HepG2 (cell line): ENCODE measurements around the gene KCNK2. TPM values are rescaled to one million over a fixed set of nuclear protein-coding genes. Genes with fewer than 3 reads are reported as not detected.

Experiments
- ATAC-seq: fragments of 200-7000 bp; cut with Tn5 transposase; 3 replicates; pipeline ENCODE4 v1.9.1; 2020; ENCODE audit warnings: mild to moderate bottlenecking, moderate library complexity
- BruUV-seq: library from RNA; stranded (reverse); fragments of 400-500 nt; replicated peaks from 2 replicates; lab custom pipeline; 2021; lab: Mats Ljungman, UMichigan
- CTCF ChIA-PET: fragments of 300-600 bp; formaldehyde crosslinking; extraction: SDS; loops from one replicate; lab custom pipeline; 2021; ENCODE audit warnings: low total read pairs, inconsistent platforms, low intra/inter-chr PET ratio; lab: Yijun Ruan, JAX
- POLR2A ChIA-PET: fragments of 350-600 bp; sonication (Branson Sonifier 250); formaldehyde crosslinking; loops from one replicate; lab custom pipeline; 2020; ENCODE audit warnings: antibody characterized with exemption, inconsistent platforms; lab: Yijun Ruan, JAX
- DNase-seq: peaks from one replicate; pipeline ENCODE4 v3.0.0-alpha.2; 2015; ENCODE audit warnings: low spot score
- FAIRE-seq: peaks from 3 replicates; lab custom pipeline; 2011; peaks lifted over from hg19 to GRCh38; lab: Jason Lieb, UNC
- H2AFZ ChIP-seq: one replicate; pipeline ENCODE4 v1.6.1; 2011; ENCODE audit warnings: low read length, inconsistent platforms
- H3K27ac ChIP-seq: fragments of 300-600 bp; 3 replicates; pipeline ENCODE4 v1.8.0; 2011; ENCODE audit warnings: mixed run types, mild to moderate bottlenecking, mixed read lengths, low read length, inconsistent platforms; ENCODE audit not compliant: insufficient read depth; ENCODE audit errors: extremely low read length
- H3K27me3 ChIP-seq, 2 experiments: fragments of 200-600 bp in 1 of 2; 2 replicates in 1 of 2; 3 replicates in 1 of 2; pipeline versions ENCODE4 v1.6.0 to v1.8.0; 2011; ENCODE audit warnings: low read length in 2 of 2, mild to moderate bottlenecking in 2 of 2, moderate library complexity in 2 of 2, inconsistent platforms in 1 of 2; ENCODE audit not compliant: insufficient read depth in 2 of 2, control insufficient read depth in 1 of 2
- H3K36me3 ChIP-seq, 2 experiments: fragments of 200-600 bp in 1 of 2; replicated peaks in 1 of 2; 2 replicates in 1 of 2; 3 replicates in 1 of 2; pipeline versions ENCODE4 v1.5.1 to v1.8.0; 2011; ENCODE audit warnings: low read length in 2 of 2, inconsistent platforms in 1 of 2; ENCODE audit not compliant: insufficient read depth in 2 of 2, control insufficient read depth in 1 of 2
- H3K4me1 ChIP-seq: 2 replicates; pipeline ENCODE4 v1.5.1; 2012; ENCODE audit warnings: low read length, inconsistent platforms; ENCODE audit not compliant: insufficient read depth
- H3K4me2 ChIP-seq: 2 replicates; pipeline ENCODE4 v1.6.0; 2011; ENCODE audit warnings: low read depth, low read length, inconsistent platforms
- H3K4me3 ChIP-seq, 3 experiments: fragments of 200-600 bp in 1 of 3; sonication (generic), shearing (Covaris generic) in 1 of 3; replicated peaks in 1 of 3; 2 replicates each; pipeline ENCODE4 v1.5.1; 2011 to 2016; ENCODE audit warnings: low read length in 3 of 3, inconsistent platforms in 2 of 3, low read depth in 2 of 3, mild to moderate bottlenecking in 2 of 3, control low read depth in 1 of 3, mixed read lengths in 1 of 3; ENCODE audit not compliant: insufficient read depth in 1 of 3
- H3K79me2 ChIP-seq: one replicate; pipeline ENCODE4 v1.6.1; 2011; ENCODE audit warnings: low read length, inconsistent platforms; ENCODE audit not compliant: insufficient read depth
- H3K9ac ChIP-seq: 2 replicates; pipeline ENCODE4 v1.6.0; 2011; ENCODE audit warnings: mild to moderate bottlenecking, low read depth, low read length, inconsistent platforms; ENCODE audit not compliant: insufficient read depth
- H3K9me3 ChIP-seq: 2 replicates; pipeline ENCODE4 v1.5.1; 2012; ENCODE audit warnings: mild to moderate bottlenecking, low read length
- H4K20me1 ChIP-seq: 2 replicates; pipeline ENCODE4 v1.6.0; 2011; ENCODE audit warnings: inconsistent platforms, mild to moderate bottlenecking, low read length, moderate library complexity; ENCODE audit not compliant: insufficient read depth
- AGO1 ChIP-seq: fragments of 200-400 bp; formaldehyde crosslinking; IDR thresholded peaks from 2 replicates; pipeline ENCODE4 v1.6.1; 2017; ENCODE audit warnings: mild to moderate bottlenecking, low read depth, low read length, moderate library complexity; ENCODE audit not compliant: poor library complexity, severe bottlenecking
- MAFF ChIP-seq: IDR thresholded peaks from 2 replicates; pipeline ENCODE4 v1.6.1; 2011; ENCODE audit warnings: low read depth, low read length, improper control_type of control experiment
- MAFK ChIP-seq, 2 experiments: IDR thresholded peaks in 1 of 2; conservative IDR thresholded peaks in 1 of 2; 2 replicates each; pipeline ENCODE4 v1.6.1; 2011; ENCODE audit warnings: improper control_type of control experiment in 2 of 2, low read length in 2 of 2
- RARA ChIP-seq: IDR thresholded peaks from 2 replicates; pipeline ENCODE4 v1.6.1; 2016; ENCODE audit warnings: missing genetic modification reagents, missing compliant biosample characterization
- WGBS: methylation state at CpG from one replicate; pipeline ENCODE4 v1.1.6; 2017; ENCODE audit warnings: low lambda C conversion rate; 5-methylcytosine and 5-hydroxymethylcytosine counted together
- in situ Hi-C: cut with HindIII; loops from 2 replicates; pipeline ENCODE4 v1.10.0; 2017; ENCODE audit warnings: low pct_unique_long_range_greater_than_20kb; ENCODE audit not compliant: extremely low pct_ligation_motif_present
- intact Hi-C: fragments of 100-400 bp; cut with micrococcal nuclease; formaldehyde crosslinking; loops from one replicate; pipeline ENCODE4 v1.10.0; 2022; ENCODE audit not compliant: unreplicated experiment
- polyA plus RNA-seq, 8 experiments: library from polyadenylated mRNA; depleted of rRNA in 3 of 8; stranded (reverse) in 7 of 8; unstranded in 1 of 8; fragments of >200 nt; fragmentation: Illumina TruSeq in 4 of 8; extraction: Trizol in 4 of 8; gene quantifications; 2 replicates each; pipeline versions ENCODE4 v1.2.1 to v1.2.3, GENCODE V29; 2011 to 2016; ENCODE audit warnings: low read depth in 4 of 8, missing spikeins in 1 of 8, mixed read lengths in 1 of 8; ENCODE audit not compliant: insufficient read depth in 1 of 8
- total RNA-seq, 5 experiments: library from RNA; depleted of rRNA; stranded (reverse); fragments of >200 nt; fragmentation: Illumina TruSeq; extraction: Trizol; gene quantifications; 2 replicates each; pipeline ENCODE4 v1.2.3, GENCODE V29; 2016; ENCODE audit warnings: low read depth in 1 of 5
- TF ChIP-seq, protein P1 (sequence below): IDR thresholded peaks from 2 replicates; pipeline ENCODE4 v1.6.1; 2016; ENCODE audit warnings: missing biosample characterization, missing genetic modification reagents, low read depth

The KCNK2 gene
- total and polyA plus RNA-seq, 2 of the 13 experiments (the other 11 are each of a cell fraction or from before 2014, with no cell fraction given) = not detected

DNA sequence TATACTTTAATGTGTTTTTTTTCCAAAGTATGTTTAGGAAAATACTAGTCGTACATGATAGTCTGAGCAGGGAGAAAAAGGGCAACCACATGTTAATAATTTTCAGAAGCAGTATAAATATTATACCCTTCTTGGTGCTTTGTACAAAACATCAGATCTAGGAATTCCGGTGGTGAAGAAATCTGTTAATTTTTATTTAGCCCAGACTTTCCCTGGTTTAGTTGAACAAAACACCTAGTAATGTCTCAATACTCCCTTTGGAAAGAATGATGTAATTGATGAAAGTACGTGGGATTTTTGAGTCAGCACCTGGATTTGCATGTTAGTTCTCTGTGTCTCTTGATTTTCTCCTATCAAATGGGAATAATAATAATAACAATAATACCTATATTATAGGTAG lies 38.4 kb upstream of the KCNK2 start:
- Histone ChIP-seq H3K4me3 (no peak overlapping the region), H3K79me2 (no peaks in the 10 kb centered on the region), H4K20me1 (no peaks in the 10 kb centered on the region), H2AFZ (no peak overlapping the region), H3K36me3 (no peaks in the 10 kb centered on the region), H3K9me3 (no peaks in the 10 kb centered on the region), H3K27me3 (no peaks in the 10 kb centered on the region), H3K27ac (no peak overlapping the region), H3K4me2 (no peak overlapping the region), H3K4me1 (no peaks in the 10 kb centered on the region), H3K9ac (no peak overlapping the region)
- 16% methylated on average over 3 of the region's 3 CpGs for WGBS
- no peak for TF ChIP-seq AGO1
- TF ChIP-seq RARA (CRISPR knock-in tag) = no peak
- ChIA-PET CTCF (no interaction called here), POLR2A (no interaction called here)
- FAIRE-seq (no peak), DNase-seq (no peak), ATAC-seq (no peak)
- intact Hi-C loops = no loop called here
- in situ Hi-C loops = no loop called here
- no TSS peak for BruUV-seq

DNA sequence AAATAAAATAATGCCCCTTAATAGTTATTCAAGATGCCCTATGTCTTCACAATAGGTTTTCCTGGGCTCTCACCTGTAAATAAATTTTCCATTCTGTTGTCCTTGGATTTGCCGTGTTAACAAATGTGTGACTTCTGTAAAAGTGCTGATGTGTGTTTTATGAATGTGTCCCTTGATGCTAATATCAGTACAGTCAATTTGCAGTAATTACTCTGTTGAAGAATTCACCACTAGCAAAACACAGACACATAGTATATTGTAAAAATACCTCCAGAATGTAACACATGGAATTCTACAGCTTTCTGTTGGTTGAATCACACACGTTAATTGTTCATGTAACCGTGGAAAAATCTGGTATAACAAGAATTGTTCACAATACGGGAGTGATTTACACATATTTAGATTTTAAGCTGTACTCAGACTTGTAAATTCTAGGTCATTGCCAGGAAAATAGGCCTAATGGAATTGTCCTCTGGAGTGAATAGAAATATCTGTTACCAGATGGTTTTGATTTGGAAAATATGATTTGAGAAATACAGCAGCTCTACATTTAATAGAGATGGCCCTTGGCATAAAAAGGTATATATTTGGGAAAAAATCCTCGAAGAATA lies 36.7 kb upstream of the KCNK2 start:
- H3K27me3 ChIP-seq = no peaks in the 10 kb centered on the region
- no peaks in the 10 kb centered on the region for H4K20me1 ChIP-seq
- no peaks in the 10 kb centered on the region for H3K4me1 ChIP-seq
- no peak overlapping the region for H3K4me3 ChIP-seq
- no peaks in the 10 kb centered on the region for H3K36me3 ChIP-seq
- ChIA-PET POLR2A (no interaction called here), CTCF (no interaction called here)
- ATAC-seq = no peak
- in situ Hi-C loops (no loop called here), intact Hi-C loops (no loop called here)
- TF ChIP-seq MAFF (peak; percentile 53), MAFK (conservative IDR thresholded peaks at IDR 0.05 in 1 of 2, IDR thresholded peaks at IDR 0.05 in 1 of 2; ENCODE audit: low read length in 2 of 2) (peak; percentile 65 to 67)
- TF ChIP-seq, protein P1, sequence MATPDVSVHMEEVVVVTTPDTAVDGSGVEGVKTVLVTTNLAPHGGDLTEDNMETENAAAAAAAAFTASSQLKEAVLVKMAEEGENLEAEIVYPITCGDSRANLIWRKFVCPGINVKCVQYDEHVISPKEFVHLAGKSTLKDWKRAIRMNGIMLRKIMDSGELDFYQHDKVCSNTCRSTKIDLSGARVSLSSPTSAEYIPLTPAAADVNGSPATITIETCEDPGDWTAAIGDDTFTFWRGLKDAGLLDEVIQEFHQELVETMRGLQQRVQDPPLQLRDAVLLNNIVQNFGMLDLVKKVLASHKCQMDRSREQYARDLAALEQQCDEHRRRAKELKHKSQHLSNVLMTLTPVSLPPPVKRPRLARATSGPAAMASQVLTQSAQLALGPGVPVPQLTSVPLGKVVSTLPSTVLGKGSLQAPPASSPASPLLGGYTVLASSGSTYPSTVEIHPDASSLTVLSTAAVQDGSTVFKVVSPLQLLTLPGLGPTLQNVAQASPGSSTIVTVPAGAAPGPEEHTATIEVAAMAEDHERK (CRISPR knock-in tag) = no peak
- no peak overlapping the region for H2AFZ ChIP-seq
- no peak for DNase-seq
- no TSS peak for BruUV-seq
- no peak overlapping the region for H3K27ac ChIP-seq
- 1% methylated on average over 5 of the region's 5 CpGs for WGBS
- H3K79me2 ChIP-seq = no peaks in the 10 kb centered on the region
- H3K9ac ChIP-seq = no peak overlapping the region
- no peaks in the 10 kb centered on the region for H3K9me3 ChIP-seq
- no peak for FAIRE-seq
- no peak overlapping the region for H3K4me2 ChIP-seq
